DMS153 (cell line): Measurements from ENCODE around the gene XPO5.

Experiments
- DNase-seq: peaks from one replicate; lab custom pipeline; 2025; lab: John Stamatoyannopoulos, UW

XPO5 gene

DNA sequence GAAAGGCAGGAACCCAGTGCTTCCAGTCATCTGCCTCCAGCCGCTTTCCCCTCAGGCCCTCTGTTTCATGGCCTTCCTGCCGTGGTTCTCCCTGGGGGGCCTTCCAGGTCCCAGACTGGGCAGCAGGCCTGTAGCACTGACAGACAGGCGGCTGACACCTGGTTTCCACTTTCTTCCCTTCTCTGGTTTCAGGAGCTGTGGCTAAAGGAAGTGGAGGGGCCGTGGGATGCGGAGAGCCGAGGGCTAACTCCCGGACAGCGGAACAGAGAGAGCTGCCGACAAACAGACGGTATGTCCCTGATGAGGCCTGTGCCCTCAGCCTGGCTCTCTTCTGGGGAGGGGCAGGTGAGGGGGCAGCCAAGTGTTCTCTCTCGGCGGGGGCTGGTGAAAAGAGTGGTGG, 78.1 kb downstream of the XPO5 start:
- no peak for DNase-seq

- no peak for DNase-seq
Observed at GRCh38 chr6:43497129-43497396, 78.8 kb downstream of the XPO5 start.

GRCh38 chr6:43496370-43497128, 79.3 kb downstream of the XPO5 start:
- no peak for DNase-seq

DNA sequence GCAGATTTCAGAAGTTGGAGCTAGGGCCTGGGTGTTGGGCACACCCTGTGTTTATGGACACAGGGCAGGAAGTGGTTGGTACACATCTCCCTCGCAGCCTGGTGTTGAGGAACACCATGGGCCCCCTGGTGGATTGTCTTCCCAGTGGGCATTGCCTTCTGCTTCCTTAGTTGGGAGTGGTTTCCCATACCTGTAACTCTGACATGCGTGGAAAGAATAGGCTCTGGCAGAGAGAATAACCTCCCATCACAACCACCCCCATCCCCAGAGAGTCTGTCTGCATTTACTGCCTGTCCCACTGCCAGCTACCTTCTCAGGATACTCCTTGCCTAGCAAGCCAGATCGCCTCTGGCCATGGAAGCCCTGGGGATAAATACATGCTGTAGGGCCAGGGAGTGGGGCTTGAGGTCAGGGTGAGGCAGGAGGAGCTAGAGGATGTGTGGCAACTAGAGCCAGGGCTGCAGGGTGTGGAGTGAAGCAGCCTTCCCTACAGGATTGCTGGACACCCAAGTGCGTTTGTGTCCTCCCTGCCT, 80.4 kb downstream of the XPO5 start:
- no peak for DNase-seq

GRCh38 chr6:43494766-43495165, 81.1 kb downstream of the XPO5 start:
- DNase-seq = no peak

- DNase-seq = no peak
Observed at GRCh38 chr6:43494321-43494720, 81.5 kb downstream of the XPO5 start.

DNA sequence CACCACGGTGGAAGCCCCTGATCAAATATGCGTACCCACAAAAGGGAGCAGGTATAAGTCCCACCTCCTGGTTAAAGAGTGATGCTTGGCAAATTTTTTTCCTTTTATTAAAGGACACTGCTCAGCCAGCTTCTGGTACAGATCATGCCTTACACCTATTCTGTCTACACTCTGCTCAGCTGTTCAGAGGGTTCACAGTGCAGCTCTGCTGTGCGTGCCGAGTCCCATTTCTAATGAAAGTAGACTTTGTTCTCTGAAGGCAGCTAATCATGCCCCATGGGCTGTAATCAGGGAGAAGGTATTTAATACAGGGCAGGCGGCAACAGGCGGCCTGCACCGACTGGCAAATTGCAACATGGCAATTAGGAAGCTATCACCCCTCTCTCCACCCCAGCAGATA, 82.0 kb downstream of the XPO5 start:
- DNase-seq = no peak

GRCh38 chr6:43493230-43493629, 82.6 kb downstream of the XPO5 start:
- no peak for DNase-seq

GRCh38 chr6:43492673-43493072, 83.2 kb downstream of the XPO5 start:
- DNase-seq = no peak

DNA sequence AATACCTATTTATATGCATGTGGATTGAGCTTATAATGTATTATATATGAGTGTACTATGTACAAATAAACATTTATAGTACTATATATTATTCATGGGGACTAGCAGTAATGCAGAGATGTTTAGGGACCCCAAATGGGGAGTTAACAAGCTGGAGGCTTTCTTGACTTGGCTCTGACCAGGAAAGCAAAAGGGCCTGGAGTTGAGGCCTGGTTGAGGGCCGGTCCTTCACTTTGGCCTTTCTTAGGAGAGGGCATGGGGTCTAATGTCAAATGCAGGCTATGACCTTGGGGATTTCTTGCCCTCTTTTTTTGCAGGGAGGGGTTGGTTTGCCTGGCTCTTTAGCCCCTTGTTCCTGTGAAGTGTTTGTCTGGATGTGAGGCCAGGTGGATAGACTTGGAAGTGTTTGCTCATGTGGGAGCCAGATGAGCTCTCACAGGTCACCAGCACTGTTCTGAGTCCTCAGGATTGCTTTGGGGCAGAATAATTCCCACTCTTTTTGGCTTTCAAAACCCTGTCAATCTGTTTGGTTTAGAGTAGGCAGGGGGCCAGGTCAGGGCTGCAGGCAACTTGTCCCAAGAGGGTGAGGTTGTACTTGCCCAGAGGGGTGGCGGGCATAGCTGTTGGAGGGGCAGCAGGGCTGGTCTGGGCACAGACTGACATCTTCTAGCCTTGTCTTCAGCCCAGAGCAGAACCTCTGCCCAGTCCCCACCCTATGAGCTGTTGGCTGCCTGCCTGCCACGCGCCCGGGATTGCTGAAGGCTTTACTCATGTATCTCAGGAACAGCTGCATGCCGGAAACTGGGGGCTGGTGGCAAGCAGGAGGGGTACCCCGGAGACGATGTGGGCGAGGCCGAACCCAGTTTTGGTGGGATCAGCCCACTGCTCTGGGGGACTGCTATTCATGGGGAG, 83.8 kb downstream of the XPO5 start:
- DNase-seq = no peak

DNA sequence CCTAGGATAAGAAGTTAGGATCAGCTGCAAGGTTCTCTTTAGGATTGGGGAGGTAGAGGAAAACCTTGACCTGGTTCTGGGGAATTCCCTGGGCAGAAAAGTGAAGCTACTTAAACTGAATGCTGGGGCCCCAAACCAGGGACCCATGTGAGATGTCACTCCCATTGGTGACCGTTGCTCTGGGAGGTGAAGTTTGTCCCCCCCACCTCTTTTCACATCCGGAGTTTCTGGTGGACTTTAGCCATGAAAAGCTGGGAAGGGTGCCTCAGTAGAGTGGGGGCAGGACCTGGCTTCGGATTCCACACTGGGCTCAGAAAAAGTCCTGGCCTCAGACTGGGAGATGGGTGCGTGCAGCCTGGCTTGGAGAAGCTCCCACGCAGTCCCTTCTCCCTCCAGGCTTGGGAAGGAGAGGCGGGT, 85.3 kb downstream of the XPO5 start:
- no peak for DNase-seq

DNA sequence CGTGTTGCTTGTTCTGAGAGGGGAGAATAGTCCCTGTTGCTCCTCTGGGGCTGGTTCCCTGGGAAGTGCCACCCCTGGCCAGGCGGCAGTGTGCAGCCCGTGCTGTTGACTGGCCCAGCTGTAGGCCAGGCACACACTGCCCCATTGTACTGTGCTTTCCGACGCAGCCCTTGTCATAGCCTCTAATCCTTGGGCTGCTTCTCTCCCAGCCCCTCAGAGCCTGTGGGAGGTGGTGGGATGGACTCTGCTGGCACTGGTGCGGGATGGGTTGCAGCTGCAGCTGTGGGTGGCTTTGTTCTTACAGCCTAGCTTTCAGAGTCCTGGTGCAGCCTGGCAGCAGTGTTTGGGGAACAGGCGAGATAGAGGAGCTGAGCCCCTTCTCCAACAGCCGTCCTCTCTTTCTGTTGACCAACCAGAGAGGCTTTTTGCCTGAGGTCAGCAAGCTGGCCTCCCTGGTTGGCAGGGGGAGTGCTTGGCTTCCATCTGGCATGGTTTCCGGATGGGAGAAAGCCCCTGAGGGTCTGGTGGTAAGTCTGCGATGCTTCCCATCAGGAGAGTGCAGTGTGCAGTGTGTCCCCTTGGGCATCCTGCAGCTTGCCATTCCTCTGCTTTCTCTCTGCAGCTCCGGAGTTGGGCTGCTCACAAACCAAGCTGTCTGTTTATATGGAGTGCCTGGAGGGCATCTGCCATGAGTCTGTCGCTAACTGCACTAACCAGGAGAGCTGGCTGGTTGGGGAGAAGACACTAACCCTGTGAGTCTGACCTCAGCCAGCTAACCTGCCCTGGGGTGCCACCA, 86.4 kb downstream of the XPO5 start:
- no peak for DNase-seq

- no peak for DNase-seq
Observed at GRCh38 chr6:43488667-43489276, 87.1 kb downstream of the XPO5 start.

DNA sequence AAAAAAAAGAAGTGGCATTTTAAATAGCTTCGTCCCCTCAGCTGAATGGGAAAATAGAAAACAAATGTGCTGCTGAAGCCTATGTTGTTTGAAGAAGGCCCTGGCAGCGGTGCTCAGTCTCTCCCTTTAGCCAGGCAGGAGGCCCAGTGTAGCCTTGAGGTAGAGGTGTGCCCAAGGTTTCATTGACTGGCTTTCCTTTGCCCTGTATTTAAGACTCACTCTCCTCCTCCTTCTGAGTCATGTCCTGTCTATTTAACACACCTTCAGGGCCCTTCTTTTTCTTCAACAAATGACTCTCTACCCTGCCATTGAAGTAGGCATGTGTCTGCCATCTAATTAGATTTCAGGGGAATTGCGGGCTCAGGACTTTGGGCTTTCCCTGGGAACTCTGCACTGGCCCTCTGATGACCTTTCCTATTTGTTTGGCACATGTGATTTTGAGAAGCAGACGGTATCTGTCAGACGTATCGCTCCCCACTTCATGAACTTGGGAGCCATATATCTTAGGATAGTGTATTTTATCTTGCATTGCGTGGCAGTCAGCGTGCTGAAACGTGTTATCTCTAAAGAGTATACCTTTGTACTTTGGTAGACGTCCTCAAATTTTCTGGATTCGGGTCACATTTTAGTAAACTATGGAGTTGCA, 94.1 kb downstream of the XPO5 start:
- no peak for DNase-seq

DNA sequence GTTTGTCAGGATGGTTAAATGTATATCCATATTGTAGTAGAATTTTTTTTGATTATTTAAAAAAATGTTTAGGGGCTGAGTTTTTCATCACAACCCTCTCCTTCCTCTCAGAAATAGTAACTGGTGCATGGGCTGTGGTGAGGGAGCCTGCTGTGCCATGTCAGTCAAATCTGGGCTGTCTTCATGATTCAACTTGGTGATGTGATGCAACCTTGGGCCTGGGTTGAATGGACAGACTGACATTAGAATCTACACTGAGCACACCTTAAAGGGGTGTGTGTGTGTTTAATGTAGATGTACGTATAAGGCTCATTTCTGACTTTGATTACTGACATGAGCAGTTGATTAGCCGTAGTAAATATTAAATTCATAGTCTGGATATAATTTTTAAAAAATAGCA, 94.8 kb downstream of the XPO5 start:
- DNase-seq = no peak

DNA sequence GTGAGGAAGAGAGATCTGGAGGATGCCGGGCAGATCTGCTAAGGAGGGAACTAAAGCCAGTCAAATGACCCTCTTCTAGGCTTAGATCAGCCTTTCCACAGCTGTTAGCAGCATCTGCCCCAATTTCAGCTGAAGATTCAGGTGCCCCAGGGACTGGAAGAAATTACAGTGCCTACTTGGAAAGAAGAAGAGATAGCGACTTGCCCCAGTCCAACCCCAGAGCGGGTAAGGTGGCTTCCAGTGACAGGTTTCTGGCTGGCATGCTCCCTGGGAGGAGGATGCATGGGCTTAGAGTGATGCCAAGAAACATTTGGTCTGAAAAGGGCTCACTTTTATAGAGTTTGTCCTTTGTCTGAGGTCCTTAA, 97.8 kb downstream of the XPO5 start:
- DNase-seq = no peak

GRCh38 chr6:43477235-43478007, 98.4 kb downstream of the XPO5 start, which contains the start of gene TJAP1:
TSS of gene TJAP1 (plus strand) at chr6:43477570. CDS start at chr6:43499002, 21,432 bp downstream.
- DNase-seq = peak; percentile 72

DNA sequence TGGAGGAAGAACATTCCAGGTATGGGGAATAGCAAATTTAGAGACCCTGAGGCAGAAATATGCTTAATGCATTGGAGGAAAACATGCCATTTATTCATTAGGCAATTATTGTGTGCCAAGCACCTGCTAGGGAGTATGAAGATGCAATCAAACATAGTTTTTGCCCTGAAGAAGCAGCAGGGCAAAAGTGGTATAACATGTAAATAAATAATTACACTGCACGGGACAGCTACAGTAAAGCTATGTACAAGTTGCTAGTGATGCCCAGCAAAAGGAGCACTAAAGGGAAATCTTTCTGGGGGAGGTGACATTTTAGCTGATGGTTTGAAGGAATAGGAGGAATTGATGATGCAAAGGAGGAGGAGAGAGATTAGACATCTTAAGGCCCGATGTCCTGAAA, 99.1 kb downstream of the XPO5 start:
- no peak for DNase-seq

- no peak for DNase-seq
Observed at GRCh38 chr6:43475516-43475915, 100.3 kb downstream of the XPO5 start.

GRCh38 chr6:43472515-43472914, 103.3 kb downstream of the XPO5 start:
- DNase-seq = no peak
